ENCODE results near the gene RUNX2.

- TF ChIP-seq FOXA1 (IDR thresholded peaks at IDR 0.05) (peak; percentile 96), SP1 (IDR thresholded peaks at IDR 0.05) (peak; percentile 70), JUND (IDR thresholded peaks at IDR 0.05) (peak; percentile 94 to 96)
- TF ChIP-seq, protein P1, sequence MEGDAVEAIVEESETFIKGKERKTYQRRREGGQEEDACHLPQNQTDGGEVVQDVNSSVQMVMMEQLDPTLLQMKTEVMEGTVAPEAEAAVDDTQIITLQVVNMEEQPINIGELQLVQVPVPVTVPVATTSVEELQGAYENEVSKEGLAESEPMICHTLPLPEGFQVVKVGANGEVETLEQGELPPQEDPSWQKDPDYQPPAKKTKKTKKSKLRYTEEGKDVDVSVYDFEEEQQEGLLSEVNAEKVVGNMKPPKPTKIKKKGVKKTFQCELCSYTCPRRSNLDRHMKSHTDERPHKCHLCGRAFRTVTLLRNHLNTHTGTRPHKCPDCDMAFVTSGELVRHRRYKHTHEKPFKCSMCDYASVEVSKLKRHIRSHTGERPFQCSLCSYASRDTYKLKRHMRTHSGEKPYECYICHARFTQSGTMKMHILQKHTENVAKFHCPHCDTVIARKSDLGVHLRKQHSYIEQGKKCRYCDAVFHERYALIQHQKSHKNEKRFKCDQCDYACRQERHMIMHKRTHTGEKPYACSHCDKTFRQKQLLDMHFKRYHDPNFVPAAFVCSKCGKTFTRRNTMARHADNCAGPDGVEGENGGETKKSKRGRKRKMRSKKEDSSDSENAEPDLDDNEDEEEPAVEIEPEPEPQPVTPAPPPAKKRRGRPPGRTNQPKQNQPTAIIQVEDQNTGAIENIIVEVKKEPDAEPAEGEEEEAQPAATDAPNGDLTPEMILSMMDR (IDR thresholded peaks at IDR 0.05; ENCODE audit: low read depth, low read length, missing input control): no peak
- TF ChIP-seq, protein P2, sequence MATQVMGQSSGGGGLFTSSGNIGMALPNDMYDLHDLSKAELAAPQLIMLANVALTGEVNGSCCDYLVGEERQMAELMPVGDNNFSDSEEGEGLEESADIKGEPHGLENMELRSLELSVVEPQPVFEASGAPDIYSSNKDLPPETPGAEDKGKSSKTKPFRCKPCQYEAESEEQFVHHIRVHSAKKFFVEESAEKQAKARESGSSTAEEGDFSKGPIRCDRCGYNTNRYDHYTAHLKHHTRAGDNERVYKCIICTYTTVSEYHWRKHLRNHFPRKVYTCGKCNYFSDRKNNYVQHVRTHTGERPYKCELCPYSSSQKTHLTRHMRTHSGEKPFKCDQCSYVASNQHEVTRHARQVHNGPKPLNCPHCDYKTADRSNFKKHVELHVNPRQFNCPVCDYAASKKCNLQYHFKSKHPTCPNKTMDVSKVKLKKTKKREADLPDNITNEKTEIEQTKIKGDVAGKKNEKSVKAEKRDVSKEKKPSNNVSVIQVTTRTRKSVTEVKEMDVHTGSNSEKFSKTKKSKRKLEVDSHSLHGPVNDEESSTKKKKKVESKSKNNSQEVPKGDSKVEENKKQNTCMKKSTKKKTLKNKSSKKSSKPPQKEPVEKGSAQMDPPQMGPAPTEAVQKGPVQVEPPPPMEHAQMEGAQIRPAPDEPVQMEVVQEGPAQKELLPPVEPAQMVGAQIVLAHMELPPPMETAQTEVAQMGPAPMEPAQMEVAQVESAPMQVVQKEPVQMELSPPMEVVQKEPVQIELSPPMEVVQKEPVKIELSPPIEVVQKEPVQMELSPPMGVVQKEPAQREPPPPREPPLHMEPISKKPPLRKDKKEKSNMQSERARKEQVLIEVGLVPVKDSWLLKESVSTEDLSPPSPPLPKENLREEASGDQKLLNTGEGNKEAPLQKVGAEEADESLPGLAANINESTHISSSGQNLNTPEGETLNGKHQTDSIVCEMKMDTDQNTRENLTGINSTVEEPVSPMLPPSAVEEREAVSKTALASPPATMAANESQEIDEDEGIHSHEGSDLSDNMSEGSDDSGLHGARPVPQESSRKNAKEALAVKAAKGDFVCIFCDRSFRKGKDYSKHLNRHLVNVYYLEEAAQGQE (IDR thresholded peaks at IDR 0.05): peak; percentile 47
Observed at GRCh38 chr6:45445749-45446549, 117.8 kb downstream of the RUNX2 start.

Measured in liver (tissue), 3 donors.